SJCRH30 (cell line): ENCODE results near the gene SYT8. TPM values are rescaled to one million over a fixed set of nuclear protein-coding genes. Genes with fewer than 3 reads are reported as not detected.
"Not testable (repeated sequence)": the region's sequence is repeated elsewhere in the genome, so short reads cannot be mapped to it uniquely, and the experiment has no call there.

Source experiments
- DNase-seq, 2 experiments: peaks; one replicate each; pipeline ENCODE4 v3.0.0-alpha.2; 2015 to 2020
- H3K27ac ChIP-seq: fragments of 250-450 bp; sonication (Bioruptor Pico); 2 replicates; pipeline ENCODE4 v1.5.1; 2020; ENCODE audit warnings: mild to moderate bottlenecking, moderate library complexity
- H3K27me3 ChIP-seq: fragments of 250-450 bp; sonication (Bioruptor Pico); 2 replicates; pipeline ENCODE4 v1.5.1; 2020; ENCODE audit warnings: mild to moderate bottlenecking, moderate library complexity
- H3K36me3 ChIP-seq: fragments of 250-450 bp; sonication (Bioruptor Pico); 2 replicates; pipeline ENCODE4 v1.5.1; 2020; ENCODE audit warnings: mild to moderate bottlenecking, moderate library complexity
- H3K4me1 ChIP-seq: fragments of 250-450 bp; sonication (Bioruptor Pico); 2 replicates; pipeline ENCODE4 v1.5.1; 2020; ENCODE audit warnings: mild to moderate bottlenecking, moderate library complexity
- H3K4me3 ChIP-seq: fragments of 250-450 bp; sonication (Bioruptor Pico); 2 replicates; pipeline ENCODE4 v1.5.1; 2020; ENCODE audit warnings: mild to moderate bottlenecking, moderate library complexity
- H3K9me3 ChIP-seq: fragments of 250-450 bp; sonication (Bioruptor Pico); replicated peaks from 2 replicates; pipeline ENCODE4 v1.5.1; 2020; ENCODE audit warnings: mild to moderate bottlenecking, moderate library complexity
- total RNA-seq: library from RNA; depleted of rRNA; stranded (reverse); fragments of >200 nt; shearing (Covaris generic); gene quantifications from 2 replicates; pipeline ENCODE4 v1.2.3, GENCODE V29; 2014; rRNA removed

Gene SYT8
- total RNA-seq, 1 experiment from 2014 or later, result 1.7 TPM

DNA sequence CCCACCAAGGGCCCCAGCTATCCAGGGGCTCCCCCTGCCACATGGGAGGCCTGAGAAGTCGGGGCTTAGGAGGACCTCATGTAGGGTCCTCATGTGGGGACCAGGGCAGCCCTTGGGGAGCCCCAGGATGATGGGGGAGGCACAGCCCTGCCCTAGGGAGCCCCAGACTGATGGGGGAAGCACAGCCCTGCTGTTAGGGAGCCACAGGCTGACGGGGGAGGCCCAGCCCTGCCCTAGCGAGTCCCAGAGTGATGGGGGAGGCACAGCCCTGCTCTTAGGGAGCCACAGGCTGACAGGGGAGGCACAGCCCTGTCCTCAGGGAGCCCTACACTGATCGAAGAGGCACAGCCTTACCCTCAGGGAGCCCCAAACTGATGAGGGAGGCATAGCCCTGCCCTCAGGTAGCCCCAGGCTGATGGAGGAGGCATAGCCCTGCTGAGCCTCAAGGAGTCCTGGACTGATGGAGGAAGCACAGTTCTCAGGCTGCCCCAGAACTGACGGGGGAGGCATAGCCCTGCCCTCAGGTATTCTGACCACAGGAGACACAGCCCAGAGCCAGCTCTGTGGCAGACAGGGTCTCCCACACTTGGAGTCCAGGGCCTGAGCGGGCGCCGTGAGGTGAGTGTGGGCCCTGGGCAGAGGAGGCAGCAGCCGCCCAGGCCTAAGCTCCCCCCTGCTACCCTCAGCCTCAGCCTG is 46.1 kb downstream of the SYT8 start:
- H3K27me3 ChIP-seq, result no peaks in the 10 kb centered on the region
- H3K9me3 ChIP-seq, result no peaks in the 10 kb centered on the region
- no peak overlapping the region for H3K4me3 ChIP-seq
- no peaks in the 10 kb centered on the region for H3K36me3 ChIP-seq
- H3K4me1 ChIP-seq, result peaks cover 26% of the 10 kb centered on the region
- 0 out of 2 replicates have a peak overlapping the region, but pooled peaks have one; percentile 4 for H3K27ac ChIP-seq
- no peak for DNase-seq

DNA sequence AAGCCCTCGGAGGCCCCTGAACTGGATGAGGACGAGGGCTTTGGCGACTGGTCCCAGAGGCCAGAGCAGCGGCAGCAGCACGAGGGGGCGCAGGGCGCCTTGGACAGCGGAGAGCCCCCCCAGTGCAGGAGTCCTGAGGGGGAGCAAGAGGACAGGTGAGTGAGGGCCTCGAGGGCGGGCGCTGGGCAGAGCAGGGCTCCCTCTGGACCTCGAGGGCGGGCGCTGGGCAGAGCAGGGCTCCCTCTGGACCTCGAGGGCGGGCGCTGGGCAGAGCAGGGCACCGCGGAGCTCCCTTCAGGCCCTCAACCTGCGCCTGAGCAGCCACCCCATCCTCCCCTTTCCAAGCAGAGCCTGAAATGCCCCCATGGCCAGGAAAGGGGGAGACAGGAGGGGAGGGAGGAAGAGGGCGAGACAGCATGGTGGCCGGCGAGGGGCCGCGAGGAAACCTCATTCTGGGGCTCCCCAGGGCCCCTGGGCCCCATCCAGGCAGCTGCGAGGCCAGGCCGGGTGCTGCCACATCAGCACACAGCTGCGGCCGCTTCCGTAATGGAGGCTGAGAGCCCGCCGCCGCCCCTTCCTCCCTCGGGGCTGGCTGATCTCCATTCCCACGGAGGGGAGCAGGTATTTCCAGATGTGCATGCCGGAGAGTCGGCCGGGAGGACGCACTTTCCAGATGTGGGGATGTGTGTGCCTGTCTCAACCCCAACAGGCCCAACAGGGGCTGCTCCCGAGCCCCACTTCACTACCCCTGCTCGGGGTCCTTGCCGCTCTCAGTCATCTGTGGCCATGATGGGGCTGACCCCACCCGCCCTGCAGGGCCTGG is 46.9 kb downstream of the SYT8 start:
- Histone ChIP-seq H3K27ac (peak overlapping the region; percentile 11; the same call in 1 of the 2 replicates), H3K4me1 (peaks cover 23% of the 10 kb centered on the region), H3K4me3 (no peak overlapping the region), H3K9me3 (no peaks in the 10 kb centered on the region), H3K27me3 (no peaks in the 10 kb centered on the region), H3K36me3 (no peaks in the 10 kb centered on the region)
- DNase-seq, result peak; percentile 50 to 57

DNA sequence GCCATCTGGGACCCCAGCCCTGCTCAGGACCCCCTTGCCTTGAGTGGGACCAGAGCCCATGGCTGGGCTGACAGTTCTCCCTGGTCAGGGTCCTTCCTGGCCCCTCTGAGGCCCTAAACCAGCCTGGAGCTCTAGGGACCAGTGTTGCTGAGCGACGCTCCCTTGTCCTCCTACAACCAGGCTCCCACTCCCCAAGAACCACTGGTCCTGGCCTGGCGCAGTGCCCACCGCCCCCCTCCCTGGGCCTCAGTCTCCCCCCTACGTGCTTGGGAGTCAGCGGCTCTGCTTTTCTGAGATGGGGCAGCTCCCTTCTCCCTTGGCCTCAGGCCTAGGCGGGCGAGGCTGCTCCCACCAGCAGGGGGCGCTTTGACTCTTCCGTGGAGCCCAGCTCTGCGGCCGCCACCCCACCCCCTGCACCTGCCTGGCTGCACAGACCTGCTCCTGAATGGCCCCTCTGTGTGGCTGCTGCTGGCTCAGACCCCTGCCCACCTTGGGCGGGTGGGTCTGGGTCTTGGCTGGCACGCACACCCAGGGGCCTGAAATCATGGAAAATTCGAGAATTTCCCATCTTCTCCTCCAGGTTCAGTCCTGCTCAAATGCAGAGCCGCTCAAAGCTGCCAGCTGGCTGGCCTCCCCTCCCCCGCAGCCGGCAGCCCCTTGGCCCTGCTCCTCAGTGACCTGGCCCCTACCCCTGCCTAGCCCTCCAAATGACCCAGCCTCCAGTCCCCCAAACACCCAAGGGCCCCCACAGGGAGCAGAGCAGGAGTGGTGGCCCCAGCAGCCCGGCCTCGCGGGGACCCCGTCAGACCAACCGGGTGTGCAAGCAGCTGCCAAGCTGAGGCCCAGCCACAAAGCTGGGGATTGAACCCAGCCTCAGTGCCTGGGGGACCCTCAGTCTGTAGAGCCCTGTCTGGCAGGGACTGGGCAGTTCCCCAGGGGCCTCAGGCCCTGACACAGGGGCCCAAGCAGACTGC is 47.8 kb downstream of the SYT8 start:
- H3K4me1 ChIP-seq, result peaks cover 19% of the 10 kb centered on the region
- H3K9me3 ChIP-seq, result no peaks in the 10 kb centered on the region
- H3K36me3 ChIP-seq, result no peaks in the 10 kb centered on the region
- no peaks in the 10 kb centered on the region for H3K27me3 ChIP-seq
- peak; percentile 82 to 89 for DNase-seq
- peak overlapping the region; percentile 11; the same call in 1 of the 2 replicates for H3K27ac ChIP-seq
- H3K4me3 ChIP-seq, result no peak overlapping the region

DNA sequence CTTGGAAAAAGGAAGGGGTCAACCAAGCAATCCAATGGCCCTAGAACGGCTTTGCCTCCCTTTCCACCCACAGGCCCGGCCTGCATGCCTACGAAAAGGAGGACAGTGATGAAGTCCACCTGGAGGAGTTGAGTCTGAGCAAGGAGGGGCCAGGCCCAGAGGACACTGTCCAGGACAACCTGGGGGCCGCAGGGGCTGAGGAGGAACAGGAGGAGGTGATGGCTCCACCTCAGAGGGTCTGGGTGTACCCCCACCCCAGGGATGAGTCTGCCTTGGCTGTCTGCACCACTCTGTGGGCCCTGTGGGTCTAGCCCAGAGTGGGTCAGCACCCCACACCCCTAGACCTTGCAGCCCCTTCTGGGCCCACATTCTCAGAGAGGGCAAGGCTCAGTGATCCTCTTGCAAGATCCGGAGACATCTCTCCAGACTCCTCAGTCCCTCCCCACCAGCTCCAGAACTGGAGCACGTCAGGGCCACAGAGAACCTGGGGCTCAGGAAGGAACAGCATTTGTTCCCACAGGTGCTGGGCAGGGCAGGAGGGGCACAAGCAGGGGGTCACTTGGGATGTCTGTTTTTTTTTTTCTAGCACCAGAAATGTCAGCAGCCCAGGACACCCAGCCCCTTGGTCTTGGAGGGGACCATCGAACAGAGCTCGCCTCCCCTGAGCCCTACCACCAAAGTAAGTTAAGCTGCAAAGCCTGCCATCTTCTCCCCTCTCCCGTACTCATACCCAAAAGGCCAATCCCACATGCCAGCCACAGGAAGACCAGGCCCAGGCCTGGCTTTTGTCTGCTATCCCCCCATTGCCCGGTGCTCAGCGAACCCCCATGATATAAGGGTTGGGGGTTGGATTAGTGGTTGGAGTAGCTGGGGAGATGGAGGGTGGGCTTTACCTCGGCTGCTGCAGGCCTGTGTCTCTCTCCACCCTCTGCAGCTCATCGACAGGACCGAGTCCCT is 48.8 kb downstream of the SYT8 start:
- DNase-seq, result no peak
- H3K27me3 ChIP-seq, result no peaks in the 10 kb centered on the region
- no peaks in the 10 kb centered on the region for H3K9me3 ChIP-seq
- peaks cover 12% of the 10 kb centered on the region for H3K4me1 ChIP-seq
- no peak overlapping the region for H3K27ac ChIP-seq
- H3K4me3 ChIP-seq, result no peak overlapping the region
- H3K36me3 ChIP-seq, result no peaks in the 10 kb centered on the region

DNA sequence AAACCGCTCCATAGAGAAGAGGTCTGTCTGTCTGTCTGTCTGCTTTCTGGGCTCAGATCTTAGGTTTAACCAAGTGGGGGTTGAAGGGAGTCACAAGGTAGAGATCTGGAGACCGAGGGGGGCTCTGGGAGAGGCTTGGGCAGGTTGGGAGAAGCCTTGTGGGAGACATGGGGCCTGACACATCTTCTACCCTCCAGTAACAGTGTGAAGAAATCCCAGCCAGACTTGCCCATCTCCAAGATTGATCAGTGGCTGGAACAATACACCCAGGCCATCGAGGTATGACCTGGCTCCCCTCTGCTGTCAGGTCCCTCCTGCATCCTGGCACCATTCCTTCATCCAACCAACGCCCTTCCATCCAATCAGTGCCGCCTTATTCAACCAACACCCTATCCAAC is 49.5 kb downstream of the SYT8 start:
- no peak overlapping the region for H3K27ac ChIP-seq
- H3K4me1 ChIP-seq, result peaks cover 12% of the 10 kb centered on the region
- no peaks in the 10 kb centered on the region for H3K27me3 ChIP-seq
- H3K4me3 ChIP-seq, result no peak overlapping the region
- no peak for DNase-seq
- no peaks in the 10 kb centered on the region for H3K36me3 ChIP-seq
- H3K9me3 ChIP-seq, result no peaks in the 10 kb centered on the region

DNA sequence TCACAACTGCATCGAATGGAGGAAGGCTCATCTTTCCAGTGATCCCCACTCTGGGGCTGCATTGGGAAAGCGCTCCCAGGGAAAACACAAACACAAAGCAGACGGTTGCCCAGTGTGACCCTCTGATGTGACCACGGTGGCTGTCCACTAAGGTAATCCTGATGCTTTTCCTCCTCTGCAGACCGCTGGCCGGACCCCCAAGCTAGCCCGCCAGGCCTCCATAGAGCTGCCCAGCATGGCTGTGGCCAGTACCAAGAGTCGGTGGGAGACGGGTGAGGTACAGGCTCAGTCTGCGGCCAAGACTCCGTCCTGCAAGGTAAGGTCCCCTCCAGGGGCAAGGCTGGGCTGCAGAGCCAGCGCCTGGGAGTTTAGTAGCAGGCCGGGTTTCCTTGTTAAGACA is 51.8 kb downstream of the SYT8 start:
- not testable (repeated sequence) for H3K4me1 ChIP-seq, H3K27me3 ChIP-seq, H3K9me3 ChIP-seq, H3K27ac ChIP-seq, H3K36me3 ChIP-seq, DNase-seq, H3K4me3 ChIP-seq

Other genes with a start within 250 kb of the SYT8 start
- not detected in 2 replicates for gene KRTAP5-1, start 249.7 kb upstream of the SYT8 start, total RNA-seq
- gene KRTAP5-2, start 236.7 kb upstream of the SYT8 start, total RNA-seq, result not detected in 2 replicates
- not detected in 2 replicates for gene KRTAP5-3, start 226.5 kb upstream of the SYT8 start, total RNA-seq
- gene KRTAP5-4, start 212.9 kb upstream of the SYT8 start, total RNA-seq, result not detected in 2 replicates
- not detected in 2 replicates for gene KRTAP5-5, start 205.2 kb upstream of the SYT8 start, total RNA-seq
- not detected in 2 replicates for gene KRTAP5-6, start 137.8 kb upstream of the SYT8 start, total RNA-seq
- 0.18 and 0.23 TPM in 2 replicates for gene IFITM10, start 84.4 kb upstream of the SYT8 start, total RNA-seq
- 70.2 and 71.4 TPM in 2 replicates for gene CTSD, start 71.1 kb upstream of the SYT8 start, total RNA-seq
- 20.2 and 20.5 TPM in 2 replicates for gene TNNI2, start 4.0 kb downstream of the SYT8 start, total RNA-seq
- gene LSP1, start 18.1 kb downstream of the SYT8 start, total RNA-seq, result 15.0 and 15.4 TPM in 2 replicates
- 0.02 and 0.05 TPM in 2 replicates for gene PRR33, start 56.9 kb downstream of the SYT8 start, total RNA-seq
- gene TNNT3, start 84.7 kb downstream of the SYT8 start, total RNA-seq, result 2.2 and 2.3 TPM in 2 replicates
- 50.4 and 54.9 TPM in 2 replicates for gene MRPL23, start 112.3 kb downstream of the SYT8 start, total RNA-seq
- 0.10 TPM in 1 of 2 replicates, not detected in the other for gene H19, start 162.9 kb downstream of the SYT8 start, total RNA-seq